Lower leg skin (tissue), 3 donors: Measurements from ENCODE around the gene RNU1-1.
"Not testable (repeated sequence)": the region's sequence is repeated elsewhere in the genome, so short reads cannot be mapped to it uniquely, and the experiment has no call there.

Experiments
- CTCF ChIP-seq, 3 donors: fragments of 450-650 bp; IDR thresholded peaks; one replicate each; pipeline ENCODE4 v1.5.1; 2016; ENCODE audit warnings: antibody characterized with exemption in 3 of 3, mild to moderate bottlenecking in 3 of 3, moderate library complexity in 2 of 3
- POLR2A ChIP-seq, 2 donors: fragments of 450-650 bp; IDR thresholded peaks; one replicate each; pipeline ENCODE4 v1.6.1; 2016 to 2017; ENCODE audit warnings: antibody characterized with exemption in 2 of 2, mild to moderate bottlenecking in 1 of 2, moderate library complexity in 1 of 2

- TF ChIP-seq POLR2A, CTCF (IDR thresholded peaks at IDR 0.05): not testable (repeated sequence)
These were observed 36.3 kb upstream of the RNU1-1 start for GRCh38 chr1:16550212-16550918.
